ENCODE measurements around the gene CADPS2.
"Not testable (repeated sequence)": the region's sequence is repeated elsewhere in the genome, so short reads cannot be mapped to it uniquely, and the experiment has no call there.

CADPS2 gene

GRCh38 chr7:122849322-122849956 is 36.8 kb downstream of the CADPS2 start:
- DNase-seq = no peak

DNA sequence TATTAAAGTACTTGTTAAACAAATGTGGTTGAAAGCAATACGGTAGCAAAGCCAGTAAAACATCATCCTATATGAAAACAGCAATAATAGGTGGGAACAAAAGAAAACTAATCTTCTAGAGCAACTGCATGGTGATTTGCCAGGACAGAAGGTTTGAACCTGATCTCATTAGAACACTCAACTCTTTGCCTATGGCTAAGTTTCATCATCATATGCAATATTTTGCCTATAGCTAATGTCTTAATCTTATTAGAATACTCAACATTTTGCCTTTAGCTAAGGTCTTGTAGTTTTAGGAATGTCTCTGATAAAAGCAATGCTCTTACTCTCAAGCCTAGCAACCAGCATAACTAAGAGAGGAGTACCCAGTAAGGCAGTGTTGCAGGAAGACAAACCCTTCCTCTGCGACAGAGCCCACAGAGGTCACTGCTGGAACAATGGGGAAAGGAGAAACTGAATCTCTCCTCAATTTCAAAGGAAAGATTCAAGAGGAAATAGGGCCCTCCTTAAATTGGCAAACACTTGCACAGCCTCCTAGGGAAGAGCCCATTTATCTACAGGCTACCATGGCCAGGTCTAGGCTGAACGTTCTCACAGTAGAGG is 38.3 kb downstream of the CADPS2 start:
- no peak for DNase-seq

DNA sequence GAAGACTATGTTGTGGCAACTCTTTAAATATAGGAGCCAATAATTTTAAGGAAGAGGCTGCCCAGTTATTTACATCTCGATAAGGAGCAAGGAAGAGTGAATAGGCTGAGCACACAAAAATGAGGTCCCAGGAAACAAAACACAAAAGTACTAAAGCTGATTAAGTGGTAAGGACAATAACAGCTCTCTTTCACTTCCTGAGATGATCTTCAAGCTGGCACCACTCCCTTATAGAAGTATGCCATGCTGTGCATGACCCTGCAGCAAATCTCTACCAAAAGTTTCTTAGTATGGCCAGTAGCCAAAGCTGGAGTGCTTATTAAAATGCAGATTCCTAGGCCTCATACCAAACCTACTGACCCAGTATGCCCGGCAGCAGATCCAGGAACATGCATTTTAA is 39.7 kb downstream of the CADPS2 start:
- no peak for DNase-seq

GRCh38 chr7:122845286-122845685 is 41.0 kb downstream of the CADPS2 start:
- DNase-seq = no peak

- DNase-seq = no peak
These were observed 41.9 kb downstream of the CADPS2 start for GRCh38 chr7:122844191-122844988.

DNA sequence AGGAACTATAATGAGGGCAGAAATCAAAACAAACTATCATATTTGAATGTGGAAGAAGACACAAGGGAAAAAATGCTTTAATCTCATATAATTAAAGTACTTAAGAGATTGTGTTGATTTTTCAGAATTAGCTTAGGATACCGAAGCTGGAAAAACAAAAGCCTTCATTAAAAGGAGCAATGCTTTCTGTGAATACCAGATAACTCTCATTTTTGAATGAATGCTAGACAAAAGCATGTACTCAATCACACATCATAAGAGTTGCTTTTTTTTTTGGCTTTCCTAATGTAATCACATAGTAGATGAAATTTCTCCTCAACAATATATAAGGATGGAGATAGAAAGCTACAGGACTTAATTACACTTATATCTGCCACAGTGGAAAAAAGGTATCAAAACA is 43.3 kb downstream of the CADPS2 start:
- DNase-seq = no peak

DNA sequence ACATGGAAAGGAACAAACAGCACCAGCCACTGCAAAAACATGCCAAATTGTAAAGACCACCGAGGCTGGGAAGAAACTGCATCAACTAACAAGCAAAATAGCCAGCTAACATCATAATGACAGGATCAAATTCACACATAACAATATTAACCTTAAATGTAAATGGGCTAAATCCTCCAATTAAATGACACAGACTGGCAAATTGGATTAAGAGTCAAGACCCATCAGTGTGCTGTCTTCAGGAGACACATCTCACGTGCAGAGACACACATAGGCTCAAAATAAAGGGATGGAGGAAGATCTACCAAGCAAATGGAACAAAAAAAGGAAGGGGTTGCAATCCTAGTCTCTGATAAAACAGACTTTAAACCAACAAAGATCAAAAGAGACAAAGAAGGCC is 50.0 kb downstream of the CADPS2 start:
- not testable (repeated sequence) for DNase-seq

GRCh38 chr7:122834571-122834942 is 51.7 kb downstream of the CADPS2 start:
- DNase-seq = not testable (repeated sequence)

GRCh38 chr7:122833888-122834570 is 52.2 kb downstream of the CADPS2 start:
- no peak for DNase-seq

GRCh38 chr7:122831436-122831835 is 54.8 kb downstream of the CADPS2 start:
- DNase-seq = no peak

DNA sequence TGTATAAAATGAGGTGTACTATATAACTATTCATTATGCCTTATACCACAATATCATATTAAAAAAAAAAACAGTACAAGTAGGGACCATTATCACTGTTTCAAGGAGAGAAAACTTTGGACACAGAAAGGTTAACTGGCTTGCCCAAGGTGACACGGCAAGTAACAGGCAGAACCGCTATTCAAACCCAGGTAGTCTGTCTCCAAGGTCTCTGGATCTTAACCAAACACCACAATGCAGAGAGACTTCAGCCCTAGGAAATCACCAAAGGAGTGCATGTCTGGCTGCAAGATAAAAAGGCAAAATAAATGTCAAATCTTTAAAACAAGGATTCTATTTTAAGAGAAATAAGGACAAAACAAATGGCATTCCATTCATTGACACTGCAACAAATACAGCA is 56.3 kb downstream of the CADPS2 start:
- no peak for DNase-seq

- no peak for DNase-seq
These were observed 58.5 kb downstream of the CADPS2 start for GRCh38 chr7:122827763-122828162.

GRCh38 chr7:122813845-122814244 is 72.4 kb downstream of the CADPS2 start:
- no peak for DNase-seq

- no peak for DNase-seq
These were observed 82.4 kb downstream of the CADPS2 start for GRCh38 chr7:122803851-122804250.

DNA sequence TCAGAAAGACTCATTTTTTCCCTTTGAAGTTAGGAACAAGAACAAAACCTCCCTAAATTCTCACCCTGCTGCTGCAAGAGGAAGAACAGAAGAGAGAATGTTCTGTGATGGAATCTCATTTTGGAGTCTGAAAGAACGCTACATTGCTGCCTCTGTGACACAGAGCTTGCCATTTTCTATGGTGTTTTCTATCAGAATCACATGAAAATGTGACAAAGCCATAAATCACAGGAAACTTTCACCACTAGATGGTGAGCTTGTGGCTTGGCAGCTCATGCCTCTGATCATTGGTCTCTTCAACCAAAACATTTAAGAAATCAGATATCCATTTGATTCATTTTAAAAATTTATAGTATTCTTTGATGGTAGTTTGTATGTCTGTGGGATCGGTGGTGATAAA is 82.9 kb downstream of the CADPS2 start:
- DNase-seq = no peak

DNA sequence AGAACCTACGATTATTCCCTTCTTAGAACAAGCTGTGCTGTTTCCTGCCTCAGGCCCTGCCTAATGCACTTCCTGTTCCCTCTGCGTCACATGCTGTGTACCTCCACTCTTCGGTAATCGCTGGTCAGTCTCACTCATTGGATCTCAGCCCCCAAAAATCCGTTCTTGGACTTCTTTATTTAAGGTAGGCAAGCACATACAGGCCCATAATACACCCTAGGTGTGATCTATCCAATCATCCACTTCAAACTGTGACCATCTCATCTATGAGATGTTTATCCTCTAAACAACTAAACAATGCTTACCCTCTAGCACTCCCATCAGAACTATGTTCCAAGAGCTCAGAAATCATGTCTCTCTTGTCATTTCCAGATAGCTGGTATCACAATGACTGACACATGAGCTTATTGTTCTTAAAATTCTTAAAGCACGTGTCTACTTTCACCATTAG is 83.9 kb downstream of the CADPS2 start:
- DNase-seq = no peak

DNA sequence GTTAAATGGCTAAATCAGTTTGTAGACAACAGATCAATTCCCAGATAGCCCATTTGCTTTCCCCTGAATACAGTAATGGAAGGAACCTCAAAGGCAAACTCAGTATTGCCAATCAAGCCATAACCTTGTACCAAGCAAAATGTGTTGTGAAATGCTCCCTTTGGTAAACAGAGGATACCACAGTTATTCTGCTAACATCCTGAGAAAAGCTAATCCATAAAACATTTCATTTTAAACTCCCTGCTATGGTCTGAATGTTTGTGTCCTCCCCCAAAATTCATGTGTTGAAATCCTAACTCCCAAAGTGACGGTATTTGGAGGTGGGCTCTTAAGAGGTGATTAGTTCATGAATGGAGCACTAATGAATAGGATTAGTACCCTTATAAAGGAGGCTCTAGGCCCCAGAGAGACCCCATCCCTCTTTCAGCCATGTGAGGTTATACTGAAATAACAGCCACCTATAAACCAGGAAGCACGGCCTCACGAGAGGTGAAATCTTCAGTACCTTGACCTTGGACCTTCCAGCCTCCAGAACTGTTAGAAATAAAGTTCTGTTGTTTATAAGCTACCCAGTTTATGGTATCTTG is 94.2 kb downstream of the CADPS2 start:
- no peak for DNase-seq

DNA sequence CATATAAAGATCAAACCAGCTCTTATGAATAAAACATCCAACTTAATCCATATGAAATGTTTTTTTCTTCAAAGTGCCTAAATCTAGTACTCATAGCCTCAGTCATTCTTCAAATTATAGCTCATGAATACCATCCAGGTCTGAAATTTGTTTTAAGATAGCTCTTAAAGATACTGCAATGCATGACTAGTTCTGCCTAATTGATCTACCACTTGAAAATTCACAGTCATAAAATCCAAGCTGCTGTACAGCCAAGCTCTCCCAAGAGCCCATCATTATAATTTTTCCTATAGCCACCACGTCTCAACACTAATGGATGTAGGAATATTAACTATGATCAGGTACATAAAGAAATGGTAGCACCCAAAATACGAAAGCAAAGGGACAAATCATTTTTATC is 95.7 kb downstream of the CADPS2 start:
- DNase-seq = no peak

- DNase-seq = no peak
These were observed 96.1 kb downstream of the CADPS2 start for GRCh38 chr7:122790132-122790531.

DNA sequence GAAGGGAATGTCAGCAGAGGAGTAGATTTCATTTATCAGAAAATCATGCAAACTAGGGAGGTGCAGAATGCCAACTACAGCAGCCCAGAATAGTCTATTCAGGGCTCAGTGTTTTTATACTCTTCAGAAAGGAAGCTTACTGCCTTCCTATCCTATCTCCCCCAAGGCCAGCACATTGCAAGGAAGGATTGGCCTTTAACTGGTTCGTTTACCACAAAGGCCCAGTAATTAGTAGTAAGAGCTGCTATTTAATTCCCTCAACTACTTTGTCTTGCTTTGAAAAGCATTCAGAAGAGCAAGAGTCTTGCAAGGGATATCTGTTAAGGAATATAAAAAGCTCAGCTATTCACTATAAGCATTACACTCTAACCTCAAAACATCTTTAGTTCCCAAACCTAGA is 97.1 kb downstream of the CADPS2 start:
- DNase-seq = no peak

GRCh38 chr7:122770686-122771335 is 115.4 kb downstream of the CADPS2 start:
- DNase-seq = no peak

DNA sequence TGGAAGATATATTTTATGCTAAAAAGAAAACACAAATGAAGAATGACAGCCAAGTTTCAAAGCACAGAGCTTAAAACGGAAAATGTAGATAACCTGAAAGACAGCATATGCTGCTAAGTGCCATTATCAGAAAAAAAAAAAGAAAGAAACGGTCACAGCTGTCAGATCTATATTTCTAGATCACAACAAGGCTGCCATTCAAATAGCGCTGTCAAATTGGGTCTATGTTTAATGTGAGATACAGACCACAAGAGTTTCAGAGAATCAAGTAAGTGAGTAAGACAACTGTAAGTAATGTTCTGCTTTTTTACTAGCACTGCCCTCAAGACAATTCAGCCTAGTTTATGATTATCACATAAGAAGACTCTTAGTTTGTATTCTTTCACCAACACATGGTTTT is 117.4 kb downstream of the CADPS2 start:
- DNase-seq = no peak

DNA sequence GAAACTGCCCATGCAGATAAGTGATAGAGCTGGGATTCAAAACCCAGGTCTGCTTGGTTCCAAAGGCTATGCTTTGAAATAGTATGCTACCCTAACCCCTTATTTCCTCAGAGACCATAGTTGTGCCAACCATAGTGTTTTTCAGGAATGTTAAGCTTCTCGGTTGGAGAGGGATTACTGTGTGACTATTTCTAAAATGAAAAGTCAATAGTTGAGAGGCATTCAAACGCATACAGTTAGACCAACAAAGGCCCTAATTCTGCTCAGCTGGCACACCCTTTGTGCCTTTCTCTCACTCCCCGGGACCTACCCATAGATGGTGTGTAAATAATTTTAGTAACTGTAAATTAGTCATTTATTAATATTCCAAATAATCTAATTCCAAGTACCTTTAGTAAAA is 118.9 kb downstream of the CADPS2 start:
- no peak for DNase-seq

All from activated CD4-positive, alpha-beta T cell treated with anti-CD3 and anti-CD28 coated beads for 1 hour (primary cell).